HS-27A (cell line): ENCODE data around the gene RIPOR3.
A peak's percentile ranks its signal among the peaks of the same experiment; 100 is the strongest.
"Not testable (repeated sequence)": the region's sequence is repeated elsewhere in the genome, so short reads cannot be mapped to it uniquely, and the experiment has no call there.

Experiments
- DNase-seq: peaks from one replicate; pipeline ENCODE4 v3.0.0-alpha.2; 2012; ENCODE audit warnings: low read depth, missing footprints

The RIPOR3 gene

DNA sequence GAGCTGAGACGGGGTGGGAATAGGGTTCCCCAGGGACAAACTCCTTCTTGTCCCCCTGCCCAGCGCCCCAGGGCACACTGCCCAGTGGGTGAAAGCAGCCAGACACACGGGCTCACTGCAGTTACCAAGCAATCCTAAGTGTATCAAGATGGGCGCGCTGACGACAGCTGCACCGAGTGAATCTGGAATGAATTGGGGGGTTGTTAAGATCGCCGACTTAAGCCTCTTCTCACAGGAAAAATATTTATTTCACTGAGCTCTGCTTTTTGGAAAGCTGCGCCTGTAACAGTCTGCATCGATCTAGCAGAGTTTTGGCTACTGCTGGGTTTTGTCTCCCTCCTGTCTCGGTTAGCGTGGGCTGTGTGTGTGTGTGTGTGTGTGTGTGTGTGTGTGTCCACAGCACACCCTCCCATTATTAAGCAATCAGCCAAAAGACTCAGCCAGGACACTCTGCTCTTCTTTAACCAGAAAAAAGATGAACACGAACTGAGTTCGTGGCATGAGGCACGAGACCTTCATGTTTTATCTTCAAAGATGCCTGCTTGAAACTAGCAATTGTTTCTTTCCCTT lies 35.9 kb downstream of the RIPOR3 start:
- DNase-seq = no peak

- no peak for DNase-seq
Observed at GRCh38 chr20:50654904-50655303, 36.4 kb downstream of the RIPOR3 start.

GRCh38 chr20:50652702-50653294 lies 38.5 kb downstream of the RIPOR3 start:
- no peak for DNase-seq

DNA sequence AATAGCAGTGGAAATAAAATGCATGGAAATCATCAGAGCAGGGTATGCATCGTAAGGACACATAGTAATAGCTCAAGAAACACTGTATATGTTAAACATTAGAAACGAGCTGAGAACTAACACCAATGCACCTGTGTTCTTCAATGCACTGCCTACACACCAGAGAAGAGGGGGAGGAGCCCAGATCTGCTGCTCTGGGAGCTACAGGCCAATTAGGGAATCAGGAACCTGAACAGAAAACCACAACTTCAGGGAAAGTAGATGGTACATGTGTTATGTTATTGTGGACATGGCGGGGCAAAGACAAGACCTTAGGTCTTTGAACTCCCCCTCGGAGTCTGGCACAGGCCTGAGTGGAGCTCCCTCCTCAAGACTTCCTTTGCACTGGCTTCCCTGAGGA lies 39.7 kb downstream of the RIPOR3 start:
- DNase-seq = no peak

DNA sequence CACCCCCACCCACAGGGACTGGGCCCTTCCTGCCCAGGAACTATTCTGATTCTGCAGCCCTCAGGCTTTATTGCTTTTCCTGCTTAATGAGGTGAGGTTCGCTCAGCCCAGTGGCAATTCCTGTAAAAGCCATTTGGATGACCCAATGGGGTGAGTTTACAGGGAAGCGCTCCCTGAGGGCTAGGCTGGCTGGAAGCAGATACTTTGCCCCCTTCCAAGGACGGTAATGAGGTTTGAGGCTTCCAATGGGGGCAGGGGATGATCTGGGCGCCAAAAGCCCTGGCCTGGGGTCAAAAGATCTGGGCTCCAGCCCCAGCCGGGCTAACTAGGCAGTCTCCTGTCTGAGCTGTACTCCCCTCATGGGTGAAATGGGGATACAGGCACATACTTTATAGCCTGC lies 41.8 kb downstream of the RIPOR3 start:
- no peak for DNase-seq

DNA sequence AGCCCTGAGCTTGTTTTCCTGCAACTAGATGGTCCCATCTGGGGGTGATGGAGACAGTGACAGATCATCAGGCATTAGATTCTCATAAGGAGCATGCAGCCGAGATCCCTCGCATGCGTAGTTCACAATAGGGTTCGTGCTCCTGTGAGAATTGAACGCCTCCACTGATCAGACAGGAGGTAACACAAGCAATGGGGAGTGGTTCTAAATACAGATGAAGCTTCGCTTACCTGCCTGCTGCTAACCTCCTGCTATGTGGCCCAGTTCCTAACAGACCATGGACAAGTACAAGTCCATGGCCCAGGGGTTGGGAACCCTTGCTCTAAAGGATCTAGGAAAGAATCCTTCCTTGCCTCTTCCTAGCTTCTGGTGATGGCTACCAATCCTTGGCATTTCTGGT lies 42.7 kb downstream of the RIPOR3 start:
- DNase-seq = no peak

DNA sequence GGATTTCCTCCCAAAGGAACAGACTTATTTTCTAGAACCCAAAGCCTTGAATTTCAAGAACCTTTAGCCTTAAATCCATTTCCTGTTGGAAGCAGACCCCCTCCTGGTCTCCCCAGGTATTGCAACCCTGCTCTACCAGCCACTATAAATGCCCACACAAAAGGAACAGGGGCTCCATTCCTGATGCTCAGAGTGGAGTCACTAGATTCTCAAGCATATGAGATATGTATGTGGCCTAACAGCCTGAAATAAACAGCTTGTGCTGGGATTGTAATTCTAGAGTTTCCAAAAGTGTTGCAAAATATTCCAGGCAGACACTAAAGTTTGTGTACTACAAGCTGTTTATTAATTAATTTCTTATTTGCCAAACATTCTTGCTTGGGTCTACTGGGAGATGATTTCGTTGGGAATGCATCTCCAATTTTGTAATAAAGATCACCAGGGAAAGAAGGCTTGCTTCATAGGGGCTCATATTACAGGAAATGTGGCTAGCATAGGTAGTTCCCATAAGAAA lies 44.8 kb downstream of the RIPOR3 start:
- DNase-seq = no peak

- DNase-seq = peak; percentile 91
Observed at GRCh38 chr20:50645253-50646068, 45.9 kb downstream of the RIPOR3 start.

DNA sequence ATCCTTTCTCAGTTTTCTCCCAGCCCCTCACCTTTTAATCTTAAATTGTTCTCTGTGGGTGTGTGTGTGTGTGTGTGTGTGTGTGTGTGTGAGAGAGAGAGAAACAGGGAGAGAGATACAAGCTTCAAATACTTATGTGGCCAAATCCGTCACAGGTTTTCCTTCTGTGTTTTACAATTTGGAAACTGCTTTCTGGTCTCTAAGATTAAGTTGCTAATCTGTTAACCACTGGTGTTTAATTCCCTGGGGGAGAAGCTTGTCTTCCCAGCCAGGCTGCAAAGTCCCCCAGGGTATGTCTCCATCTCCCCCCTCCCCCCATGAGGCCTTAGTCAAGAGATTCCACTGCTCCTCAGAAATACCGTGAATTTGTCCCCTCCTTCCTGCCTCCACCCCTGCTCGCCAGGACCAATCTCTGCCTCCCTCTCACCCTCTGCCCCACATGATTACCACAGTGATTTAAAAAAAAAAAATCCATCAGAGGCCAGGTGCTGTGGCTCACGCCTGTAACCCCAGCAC lies 49.0 kb downstream of the RIPOR3 start:
- DNase-seq = no peak

DNA sequence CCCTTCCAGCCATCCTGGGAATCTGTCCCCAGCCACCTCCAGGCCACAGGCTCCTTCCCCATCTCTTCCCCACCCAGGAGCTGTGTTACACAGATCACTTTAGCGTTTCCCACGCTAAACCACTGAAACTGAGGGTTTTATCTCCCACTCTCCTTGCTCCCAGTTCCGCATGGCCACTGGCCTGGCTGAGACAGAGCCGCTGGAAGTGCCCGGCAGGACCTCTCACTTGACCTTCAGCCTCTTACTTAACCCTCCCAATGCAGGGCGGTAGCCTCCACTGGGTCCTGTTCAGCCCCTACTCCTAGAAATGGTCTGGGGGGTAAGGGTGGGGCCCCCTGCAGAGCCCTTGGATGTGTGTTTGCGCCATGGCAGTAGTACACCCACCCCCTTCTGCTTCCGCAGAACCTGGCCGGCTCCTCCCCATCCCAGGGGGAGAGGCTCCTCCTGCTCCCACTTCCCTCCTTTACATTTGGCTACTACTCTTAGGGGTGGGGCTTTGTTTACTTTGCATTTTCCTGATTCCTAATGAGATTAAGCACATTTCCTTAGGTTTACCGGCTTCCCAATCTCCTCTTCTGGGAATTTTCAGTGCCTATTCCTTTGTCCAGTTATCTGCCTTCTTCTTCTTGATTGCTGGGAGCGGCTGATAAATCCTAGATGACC lies 49.6 kb downstream of the RIPOR3 start:
- not testable (repeated sequence) for DNase-seq

DNA sequence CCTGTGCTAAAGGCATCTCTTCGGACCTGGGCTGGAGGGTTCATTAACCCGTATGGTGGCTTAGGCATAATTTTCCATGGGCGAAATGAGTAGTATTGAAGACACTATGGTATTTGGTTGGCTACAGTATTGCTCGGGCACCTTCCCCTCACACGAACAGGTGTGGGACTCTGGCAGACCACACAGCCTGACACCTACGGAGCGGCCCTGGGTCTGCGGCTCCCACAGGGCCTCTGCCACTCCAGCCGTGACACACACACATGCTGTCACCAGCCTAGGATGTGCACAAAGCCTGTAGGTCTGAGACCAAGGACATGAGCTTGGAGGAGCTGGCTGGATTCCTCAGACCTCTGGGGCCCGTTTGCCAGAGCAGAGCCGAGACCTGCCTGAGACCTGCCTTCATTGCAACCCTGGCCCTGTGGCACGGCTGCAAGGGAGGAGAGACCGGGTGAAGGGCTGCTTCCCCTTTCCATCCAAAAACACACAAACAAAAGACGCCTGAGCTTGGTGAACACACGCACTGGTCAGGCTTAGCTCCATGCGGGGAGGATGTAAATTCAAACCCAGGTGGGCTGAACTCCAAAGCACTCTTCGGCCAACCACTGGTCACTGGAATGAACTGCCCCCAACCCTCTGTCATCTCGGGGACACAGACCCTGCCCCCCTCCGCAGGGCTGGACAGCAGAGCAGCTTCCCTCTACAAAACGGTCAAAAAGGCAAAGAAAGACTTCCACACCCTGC lies 51.2 kb downstream of the RIPOR3 start:
- not testable (repeated sequence) for DNase-seq

DNA sequence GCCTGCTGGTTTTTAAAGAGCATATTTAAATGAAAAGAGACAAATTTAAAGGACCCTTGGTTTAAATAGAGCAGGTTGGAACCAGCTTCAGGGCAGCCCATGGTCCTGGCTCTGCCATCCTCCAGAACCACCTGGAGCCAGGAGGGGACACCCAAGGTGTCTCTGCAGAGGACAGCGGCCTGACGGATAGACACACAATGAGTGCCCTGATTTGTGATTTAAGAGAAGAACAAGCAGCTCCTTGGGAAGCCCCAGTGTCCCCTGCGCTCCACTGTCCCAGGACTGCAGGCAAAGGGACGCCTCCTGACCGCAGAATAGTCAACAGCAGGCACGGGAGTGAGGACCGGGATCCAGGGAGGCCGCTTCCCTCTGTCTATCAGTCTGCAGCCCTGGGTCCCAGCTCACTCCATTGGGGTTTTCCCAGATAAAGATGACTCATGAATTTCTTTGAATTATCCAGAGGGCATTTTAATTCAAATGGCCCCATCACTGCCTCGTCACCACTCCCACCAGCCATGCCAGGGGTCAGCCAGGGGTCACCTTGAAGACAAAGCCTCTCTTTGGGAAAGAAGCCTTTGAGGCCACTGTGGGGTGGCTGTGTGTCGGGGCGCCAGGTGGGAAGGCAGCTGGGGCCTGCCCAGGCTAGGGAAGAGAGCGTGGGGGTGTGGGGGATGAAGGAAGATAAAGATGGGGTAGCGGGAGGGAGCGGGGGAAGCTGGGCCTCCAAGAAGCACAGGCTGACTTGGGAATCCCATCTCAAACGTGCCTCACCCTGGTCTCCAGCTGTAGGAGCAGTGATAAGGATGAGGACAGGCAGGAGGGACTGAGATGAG lies 53.1 kb downstream of the RIPOR3 start:
- DNase-seq = not testable (repeated sequence)

DNA sequence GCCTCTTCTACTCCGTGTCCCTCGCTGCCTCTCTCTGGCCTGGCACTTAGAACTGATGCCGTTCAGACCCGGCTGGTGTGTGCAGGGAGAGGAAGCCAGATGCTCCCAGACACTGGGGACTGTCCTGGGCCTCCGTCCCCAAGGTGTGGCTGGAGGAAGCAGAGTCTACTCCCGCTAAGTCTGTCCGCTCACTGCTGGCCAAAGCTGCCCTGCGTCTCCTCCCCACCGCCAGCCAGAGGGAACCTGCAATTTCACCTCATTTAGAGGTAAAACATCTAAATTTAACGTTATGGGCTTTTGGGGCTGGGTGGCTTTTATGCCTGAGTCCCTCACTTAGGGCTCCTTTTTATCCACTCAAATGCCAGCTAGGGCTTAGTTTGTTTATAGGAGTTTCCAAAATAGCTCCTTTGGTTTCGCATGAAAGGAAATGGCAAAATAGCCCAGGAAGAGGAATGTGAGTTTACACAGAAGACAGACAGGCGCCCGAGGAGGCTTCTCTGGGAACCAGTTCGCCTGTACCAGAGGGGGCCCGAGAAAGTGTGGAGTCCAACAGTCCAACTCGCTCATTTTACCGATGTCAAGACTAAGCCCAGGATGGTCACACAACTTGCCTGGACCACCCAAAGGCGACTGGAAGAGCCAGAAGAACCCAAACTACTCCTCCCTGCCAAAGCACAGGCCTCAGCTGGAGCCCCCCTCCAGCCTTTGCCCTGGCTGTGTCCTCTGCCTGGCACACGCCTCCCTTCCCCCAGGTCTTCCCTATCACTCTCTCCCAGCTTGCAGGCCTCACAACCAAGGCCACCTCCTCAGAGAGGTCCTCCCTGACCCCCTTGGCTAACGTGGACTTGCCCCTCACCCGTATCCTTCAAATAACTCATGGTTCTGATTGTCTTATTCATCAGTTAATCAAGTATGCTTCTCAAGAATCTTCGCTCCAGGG lies 54.5 kb downstream of the RIPOR3 start:
- no peak for DNase-seq

DNA sequence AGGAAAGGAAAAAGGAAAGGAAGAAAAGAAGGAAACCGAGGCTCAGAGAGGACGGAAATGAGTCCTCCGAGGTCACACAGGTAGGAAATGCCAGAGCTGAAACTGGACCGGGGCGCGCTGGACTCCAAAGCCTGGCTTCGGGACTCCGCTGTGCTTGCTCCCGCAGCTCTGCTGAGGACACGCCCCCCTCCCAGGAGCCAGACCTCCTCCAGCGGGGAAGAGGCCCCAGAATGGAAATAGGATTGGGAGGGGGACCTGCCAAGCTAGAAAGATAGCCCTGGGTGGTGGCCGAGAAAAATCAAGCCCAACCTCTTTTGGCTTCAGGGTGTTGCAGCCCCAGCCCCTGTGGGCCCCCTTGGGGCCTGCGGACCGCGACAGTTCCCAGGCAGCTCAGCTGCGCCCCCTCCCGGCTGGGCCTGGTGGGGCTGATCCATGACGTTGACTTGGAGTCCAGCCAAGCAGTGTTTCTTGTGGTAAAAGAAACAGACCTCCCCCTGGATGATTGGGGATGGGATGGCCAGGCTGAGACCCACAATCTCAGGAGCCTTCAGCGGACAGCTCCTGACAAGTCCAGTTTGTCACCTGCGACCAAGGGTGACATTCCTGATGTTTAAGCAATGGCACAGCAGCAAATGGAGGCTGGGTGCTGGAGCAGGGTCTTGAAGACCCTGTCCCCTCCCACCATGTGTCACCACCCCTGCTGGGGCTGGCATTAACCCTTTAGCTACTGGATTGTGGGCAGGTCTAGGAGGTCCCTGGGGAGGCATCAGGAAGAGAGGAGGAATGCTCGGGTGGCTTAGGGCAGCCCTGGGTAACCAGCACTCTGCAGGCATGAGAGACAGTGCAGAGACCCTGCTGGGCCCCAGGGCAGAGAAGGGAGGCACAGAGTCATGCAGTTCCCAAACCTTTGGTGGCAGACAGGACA lies 55.4 kb downstream of the RIPOR3 start:
- DNase-seq = peak; percentile 24

DNA sequence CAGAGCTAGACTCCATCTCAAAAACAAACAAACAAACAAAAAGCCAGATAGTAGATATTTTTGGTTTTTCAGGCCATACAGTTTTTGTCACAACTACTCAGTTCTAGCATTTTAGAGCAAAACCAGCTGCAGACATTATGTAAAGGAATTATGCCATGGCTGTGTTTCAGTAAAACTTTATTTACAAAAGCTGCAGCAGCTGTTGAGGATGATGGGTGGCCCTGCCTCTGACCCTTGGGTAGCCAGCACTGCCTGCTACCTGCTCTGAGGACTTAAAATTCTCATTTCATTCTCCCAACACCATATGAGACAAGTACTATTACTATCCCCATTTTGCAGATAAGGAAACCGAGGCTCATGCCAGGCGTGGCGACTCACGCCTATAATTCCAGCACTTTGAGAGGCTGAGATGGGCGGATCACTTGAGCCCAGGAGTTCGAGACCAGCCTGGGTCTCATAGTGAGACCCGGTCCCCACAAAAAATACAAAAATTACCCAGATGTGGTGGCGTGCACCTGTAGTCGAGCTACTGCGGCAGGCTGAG lies 56.3 kb downstream of the RIPOR3 start:
- no peak for DNase-seq

GRCh38 chr20:50634191-50634590 lies 57.2 kb downstream of the RIPOR3 start:
- no peak for DNase-seq

GRCh38 chr20:50633361-50633760 lies 58.0 kb downstream of the RIPOR3 start:
- no peak for DNase-seq

DNA sequence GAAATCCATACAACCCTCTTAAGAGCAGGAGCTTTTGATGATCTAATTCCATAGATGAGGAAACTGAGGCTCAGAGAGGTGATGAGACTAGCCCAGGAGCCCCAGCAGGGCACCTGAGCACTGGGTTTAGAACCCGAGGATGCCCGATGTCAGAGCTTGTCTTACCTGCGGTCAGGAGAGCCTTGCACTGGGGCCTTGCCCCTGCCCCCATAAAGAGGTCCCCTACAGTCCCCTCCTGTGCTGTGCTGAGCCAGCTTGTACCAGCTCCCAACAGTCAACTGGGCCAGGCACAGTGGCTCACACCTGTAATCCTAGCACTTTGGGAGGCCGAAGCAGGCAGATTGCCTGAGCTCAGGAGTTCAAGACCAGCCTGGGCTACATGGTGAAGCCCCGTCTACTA lies 58.6 kb downstream of the RIPOR3 start:
- no peak for DNase-seq
